ENCODE results near the gene GASK1A.

GASK1A gene

GRCh38 chr3:43034911-43035310 is 55.8 kb downstream of the GASK1A start:
- no peaks in the 10 kb centered on the region for H3K36me3 Mint-ChIP-seq (ENCODE audit: low read depth)
- no peak overlapping the region for H3K27ac Mint-ChIP-seq
- TF ChIP-seq, protein P1, sequence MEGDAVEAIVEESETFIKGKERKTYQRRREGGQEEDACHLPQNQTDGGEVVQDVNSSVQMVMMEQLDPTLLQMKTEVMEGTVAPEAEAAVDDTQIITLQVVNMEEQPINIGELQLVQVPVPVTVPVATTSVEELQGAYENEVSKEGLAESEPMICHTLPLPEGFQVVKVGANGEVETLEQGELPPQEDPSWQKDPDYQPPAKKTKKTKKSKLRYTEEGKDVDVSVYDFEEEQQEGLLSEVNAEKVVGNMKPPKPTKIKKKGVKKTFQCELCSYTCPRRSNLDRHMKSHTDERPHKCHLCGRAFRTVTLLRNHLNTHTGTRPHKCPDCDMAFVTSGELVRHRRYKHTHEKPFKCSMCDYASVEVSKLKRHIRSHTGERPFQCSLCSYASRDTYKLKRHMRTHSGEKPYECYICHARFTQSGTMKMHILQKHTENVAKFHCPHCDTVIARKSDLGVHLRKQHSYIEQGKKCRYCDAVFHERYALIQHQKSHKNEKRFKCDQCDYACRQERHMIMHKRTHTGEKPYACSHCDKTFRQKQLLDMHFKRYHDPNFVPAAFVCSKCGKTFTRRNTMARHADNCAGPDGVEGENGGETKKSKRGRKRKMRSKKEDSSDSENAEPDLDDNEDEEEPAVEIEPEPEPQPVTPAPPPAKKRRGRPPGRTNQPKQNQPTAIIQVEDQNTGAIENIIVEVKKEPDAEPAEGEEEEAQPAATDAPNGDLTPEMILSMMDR (IDR thresholded peaks at IDR 0.05; ENCODE audit: unreplicated experiment in 3 of 3), result no peak
- no peaks in the 10 kb centered on the region for H3K9me3 Mint-ChIP-seq
- H3K4me1 Mint-ChIP-seq, result peaks cover 19% of the 10 kb centered on the region
- no peak overlapping the region for H3K4me3 Mint-ChIP-seq
- peaks cover 13% of the 10 kb centered on the region for H3K27me3 Mint-ChIP-seq (ENCODE audit: low read depth)

DNA sequence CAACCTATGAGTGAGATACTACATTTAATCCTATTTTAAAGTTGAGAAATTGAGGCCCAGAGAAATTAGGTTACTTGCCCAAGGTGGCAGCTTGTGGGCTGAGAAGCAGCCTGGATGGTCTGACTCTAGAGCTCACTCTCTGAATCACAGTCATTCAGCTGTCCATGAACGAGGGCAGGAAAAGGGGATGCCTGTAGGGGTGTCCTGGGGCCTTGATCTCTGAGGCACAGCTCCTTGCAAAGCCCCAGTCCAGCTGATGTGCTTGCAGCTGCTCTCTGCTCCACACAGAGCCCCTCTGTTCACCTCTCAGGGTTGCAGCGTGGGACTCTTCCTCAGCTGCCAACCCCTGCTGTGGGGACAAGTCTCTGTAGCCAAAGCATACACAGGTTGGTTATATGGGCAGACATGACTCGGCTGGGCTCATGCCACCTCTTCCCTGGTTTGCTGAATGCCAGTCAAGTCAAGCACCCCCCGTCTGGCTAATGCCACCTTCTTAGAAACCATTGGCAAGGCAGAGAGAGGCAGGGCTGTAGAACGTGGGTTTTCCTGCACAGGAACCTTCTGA is 56.8 kb downstream of the GASK1A start:
- Mint-ChIP-seq H3K9me3 (no peaks in the 10 kb centered on the region), H3K36me3 (ENCODE audit: low read depth) (no peaks in the 10 kb centered on the region)
- TF ChIP-seq, protein P1 (IDR thresholded peaks at IDR 0.05; ENCODE audit: unreplicated experiment in 3 of 3), result no peak

GRCh38 chr3:43036621-43037423 is 57.7 kb downstream of the GASK1A start:
- no peak overlapping the region for H3K4me3 Mint-ChIP-seq

More for the DNA sequence above, 56.8 kb downstream of the GASK1A start:
- Mint-ChIP-seq H3K27ac (no peak overlapping the region), H3K4me3 (no peak overlapping the region), H3K4me1 (peaks cover 24% of the 10 kb centered on the region), H3K27me3 (ENCODE audit: low read depth) (peaks cover 13% of the 10 kb centered on the region)

GRCh38 chr3:43038010-43038409 is 58.9 kb downstream of the GASK1A start:
- H3K4me1 Mint-ChIP-seq, result peaks cover 19% of the 10 kb centered on the region
- H3K27ac Mint-ChIP-seq, result no peak overlapping the region
- H3K4me3 Mint-ChIP-seq, result no peak overlapping the region
- H3K9me3 Mint-ChIP-seq, result peaks cover 10% of the 10 kb centered on the region
- H3K36me3 Mint-ChIP-seq (ENCODE audit: low read depth), result no peaks in the 10 kb centered on the region
- TF ChIP-seq, protein P1 (IDR thresholded peaks at IDR 0.05; ENCODE audit: unreplicated experiment in 3 of 3), result no peak
- H3K27me3 Mint-ChIP-seq (ENCODE audit: low read depth), result peaks cover 4% of the 10 kb centered on the region

More at GRCh38 chr3:43036621-43037423, 57.7 kb downstream of the GASK1A start:
- Mint-ChIP-seq H3K27ac (no peak overlapping the region), H3K36me3 (ENCODE audit: low read depth) (no peaks in the 10 kb centered on the region), H3K9me3 (peaks cover 5% of the 10 kb centered on the region), H3K27me3 (ENCODE audit: low read depth) (peaks cover 9% of the 10 kb centered on the region), H3K4me1 (peaks cover 21% of the 10 kb centered on the region)
- TF ChIP-seq, protein P1 (IDR thresholded peaks at IDR 0.05; ENCODE audit: unreplicated experiment in 3 of 3), result no peak

DNA sequence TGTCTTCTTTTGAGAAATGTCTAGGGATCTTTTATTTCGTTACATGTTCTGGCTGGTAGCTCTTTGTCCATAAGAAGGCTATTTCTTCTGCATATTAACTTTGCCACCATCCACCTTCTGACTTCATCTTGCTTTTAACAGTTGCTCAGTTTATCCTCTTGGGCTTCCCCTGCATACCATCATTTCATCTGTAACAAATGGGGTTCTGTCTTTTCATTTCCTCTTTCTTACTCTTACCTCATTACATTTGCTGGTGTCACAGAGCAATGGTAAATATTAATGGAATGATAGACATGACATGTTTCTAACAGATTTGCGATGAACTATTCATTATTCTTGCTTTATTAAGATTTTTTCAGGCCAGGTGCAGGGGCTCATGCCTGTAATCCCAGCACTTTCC is 62.4 kb downstream of the GASK1A start:
- H3K9me3 Mint-ChIP-seq, result peaks cover 37% of the 10 kb centered on the region
- no peak overlapping the region for H3K27ac Mint-ChIP-seq
- no peak overlapping the region for H3K4me3 Mint-ChIP-seq
- H3K27me3 Mint-ChIP-seq (ENCODE audit: low read depth), result peaks cover 4% of the 10 kb centered on the region
- TF ChIP-seq, protein P1 (IDR thresholded peaks at IDR 0.05; ENCODE audit: unreplicated experiment in 3 of 3), result no peak
- H3K36me3 Mint-ChIP-seq (ENCODE audit: low read depth), result peaks cover 3% of the 10 kb centered on the region
- peaks cover 9% of the 10 kb centered on the region for H3K4me1 Mint-ChIP-seq
